Measurements from ENCODE around the gene SCAND1. TPM values are rescaled to one million over a fixed set of nuclear protein-coding genes. Genes with fewer than 3 reads are reported as not detected.
"Not testable (repeated sequence)": the region's sequence is repeated elsewhere in the genome, so short reads cannot be mapped to it uniquely, and the experiment has no call there.

SCAND1 gene
- total RNA-seq, 1 donor from 2014 or later, result 88.7 TPM

DNA sequence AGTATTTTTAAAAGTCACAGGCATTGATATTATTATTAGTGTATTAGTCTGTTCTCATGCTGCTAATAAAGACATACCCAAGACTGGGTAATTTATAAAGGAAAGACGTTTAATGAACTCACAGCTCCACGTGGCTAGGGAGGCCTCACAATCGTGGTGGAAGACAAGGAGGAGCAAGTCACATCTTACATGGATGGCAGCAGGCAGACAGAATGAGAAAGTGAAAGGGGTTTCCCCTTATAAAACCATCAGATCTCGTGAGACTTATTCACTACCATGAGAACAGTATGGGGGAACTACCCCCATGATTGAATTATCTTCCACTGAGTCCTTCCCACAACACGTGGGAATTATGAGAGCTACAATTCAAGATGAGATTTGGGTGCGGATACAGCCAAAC, 5.0 kb upstream of the SCAND1 start:
- not testable (repeated sequence) for DNase-seq (ENCODE audit: low read depth in 2 of 2)

DNA sequence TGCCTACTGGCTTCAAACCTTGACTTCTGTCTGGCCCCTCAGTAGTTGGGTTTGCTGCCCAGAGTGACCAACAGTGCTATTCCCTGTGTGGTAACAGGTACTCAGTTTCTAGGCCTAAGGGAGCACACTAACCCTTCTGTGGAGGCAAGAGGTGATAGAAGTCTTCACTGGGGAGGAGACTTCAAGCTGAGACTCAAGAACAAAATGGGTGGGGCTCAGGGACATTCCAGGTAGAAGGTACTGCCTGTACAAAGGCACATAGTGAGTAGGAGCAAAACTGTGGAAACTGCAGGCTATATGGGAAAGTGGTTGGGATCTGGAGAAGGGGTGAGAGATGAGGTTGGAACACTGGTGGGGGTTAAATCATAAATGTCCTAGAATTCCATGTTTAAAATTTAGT, 2.3 kb upstream of the SCAND1 start:
- no peak for DNase-seq (ENCODE audit: low read depth in 2 of 2)

- peak; percentile 38 to 50 for DNase-seq (ENCODE audit: low read depth in 2 of 2)
These were observed 577 bp upstream of the SCAND1 start for GRCh38 chr20:35954907-35955251.

DNA sequence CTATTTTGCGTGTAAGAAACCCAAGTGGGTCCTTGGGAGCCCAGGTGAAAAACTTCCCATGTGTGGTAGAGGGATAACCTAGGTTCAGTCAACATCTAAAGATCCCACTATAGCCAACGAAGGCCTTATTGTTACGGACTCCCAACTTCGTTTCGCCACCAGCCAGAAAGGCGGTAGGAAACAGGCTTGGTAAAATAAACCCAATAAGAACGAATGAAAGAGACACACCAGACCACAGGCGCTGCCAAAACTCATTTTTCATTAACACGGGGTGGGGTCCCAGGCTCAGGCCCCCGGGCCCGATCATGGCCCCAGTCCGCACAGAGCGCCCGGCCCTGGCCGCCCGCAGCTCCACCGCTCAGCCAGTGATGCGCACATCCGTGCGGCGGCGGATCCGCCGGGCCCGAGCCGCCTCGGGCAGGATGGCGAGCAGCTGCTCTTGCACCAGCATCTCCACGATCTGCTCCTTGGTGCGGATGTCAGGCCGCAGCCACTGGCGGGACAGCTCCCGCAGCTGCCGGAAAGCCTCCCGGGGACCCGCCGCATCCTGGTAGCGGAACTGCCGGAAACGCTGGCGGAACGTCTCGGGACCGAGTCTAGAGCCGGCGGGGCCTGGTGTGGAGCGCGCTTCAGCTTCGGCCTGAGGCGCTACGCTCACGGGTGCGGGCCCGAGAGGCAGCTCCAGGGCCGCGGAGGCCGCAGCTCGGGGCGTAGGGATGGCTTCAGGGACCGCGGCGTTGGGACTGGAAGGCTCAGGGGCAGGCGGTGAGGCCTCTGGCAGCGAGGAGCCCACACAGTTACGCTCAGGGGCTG, 709 bp downstream of the SCAND1 start:
- DNase-seq (ENCODE audit: low read depth in 2 of 2), result peak; percentile 71 to 72

- DNase-seq (ENCODE audit: low read depth in 2 of 2), result peak; percentile 3 to 34
These were observed 1.6 kb downstream of the SCAND1 start for GRCh38 chr20:35952480-35953386.

- not testable (repeated sequence) for DNase-seq (ENCODE audit: low read depth in 2 of 2)
These were observed 2.2 kb downstream of the SCAND1 start for GRCh38 chr20:35952080-35952479.

GRCh38 chr20:35950093-35950492, 4.2 kb downstream of the SCAND1 start:
- DNase-seq (ENCODE audit: low read depth in 2 of 2), result no peak

DNA sequence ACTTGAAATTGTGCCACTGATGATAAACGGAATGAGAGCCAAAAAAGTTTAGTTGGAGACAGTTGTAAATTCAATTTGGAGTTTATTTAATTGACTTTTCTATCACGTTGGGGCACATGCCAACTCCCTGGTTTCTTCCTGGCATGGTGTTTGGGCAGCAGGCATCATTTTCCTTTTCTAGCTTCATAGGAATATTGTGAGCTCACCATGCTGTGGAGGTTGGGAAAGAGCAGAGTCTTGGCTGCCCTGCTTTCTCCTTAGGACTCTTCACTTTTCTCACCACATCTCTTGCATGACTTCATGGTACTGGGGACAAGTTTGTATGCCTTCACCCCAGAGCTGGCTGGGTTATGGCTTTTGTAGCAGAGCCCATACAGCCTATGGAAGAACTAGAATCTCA, 6.4 kb downstream of the SCAND1 start:
- no peak for DNase-seq (ENCODE audit: low read depth in 2 of 2)

- DNase-seq (ENCODE audit: low read depth in 2 of 2), result peak; percentile 24 to 37
These were observed 6.8 kb downstream of the SCAND1 start for GRCh38 chr20:35947489-35947888.

DNA sequence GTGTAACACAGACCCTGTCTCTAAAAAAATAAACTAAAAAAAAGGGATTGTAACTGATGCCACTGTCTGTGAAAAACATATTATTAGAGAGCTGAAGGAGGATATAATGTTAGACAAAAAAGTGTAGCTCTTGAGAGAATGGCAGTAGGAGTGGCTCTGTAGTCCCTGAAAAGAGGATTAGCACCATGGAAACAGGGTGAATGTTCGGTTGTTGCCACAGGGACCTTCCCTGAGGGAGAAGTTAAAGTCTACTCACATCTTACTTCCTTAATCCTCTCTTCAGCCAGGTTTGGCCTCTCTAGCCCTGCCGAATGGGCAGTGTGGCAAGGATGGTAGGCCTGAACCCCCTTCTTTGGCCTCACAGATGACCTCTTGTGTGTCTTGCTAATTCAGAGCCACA, 12.1 kb downstream of the SCAND1 start:
- DNase-seq (ENCODE audit: low read depth in 2 of 2), result no peak

- no peak for DNase-seq (ENCODE audit: low read depth in 2 of 2)
These were observed 12.7 kb downstream of the SCAND1 start for GRCh38 chr20:35941620-35942019.

- DNase-seq (ENCODE audit: low read depth in 2 of 2), result no peak
These were observed 15.0 kb downstream of the SCAND1 start for GRCh38 chr20:35939264-35939663.

- no peak for DNase-seq (ENCODE audit: low read depth in 2 of 2)
These were observed 20.3 kb downstream of the SCAND1 start for GRCh38 chr20:35934050-35934449.

DNA sequence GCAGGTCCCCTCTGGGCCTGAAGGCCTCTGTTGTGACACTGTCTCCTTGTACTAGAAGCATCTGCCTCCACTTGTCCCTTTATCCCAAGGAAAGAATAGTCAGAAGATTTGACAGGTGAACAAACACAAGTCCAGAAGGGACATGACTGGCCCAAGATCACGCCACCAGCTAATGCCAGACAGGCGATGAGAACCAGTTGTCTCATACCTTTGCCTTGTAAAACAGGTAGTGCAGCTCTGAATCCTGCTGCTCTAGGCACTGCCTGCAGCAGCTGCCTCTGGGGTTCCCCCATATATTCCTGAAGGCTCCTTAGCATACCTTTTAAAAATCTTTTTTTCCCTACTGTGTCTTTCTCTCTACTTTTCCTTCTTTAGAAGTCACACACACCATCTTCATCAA, 25.0 kb downstream of the SCAND1 start:
- DNase-seq (ENCODE audit: low read depth in 2 of 2), result no peak

- DNase-seq (ENCODE audit: low read depth in 2 of 2), result no peak
These were observed 33.8 kb downstream of the SCAND1 start for GRCh38 chr20:35920523-35920922.

DNA sequence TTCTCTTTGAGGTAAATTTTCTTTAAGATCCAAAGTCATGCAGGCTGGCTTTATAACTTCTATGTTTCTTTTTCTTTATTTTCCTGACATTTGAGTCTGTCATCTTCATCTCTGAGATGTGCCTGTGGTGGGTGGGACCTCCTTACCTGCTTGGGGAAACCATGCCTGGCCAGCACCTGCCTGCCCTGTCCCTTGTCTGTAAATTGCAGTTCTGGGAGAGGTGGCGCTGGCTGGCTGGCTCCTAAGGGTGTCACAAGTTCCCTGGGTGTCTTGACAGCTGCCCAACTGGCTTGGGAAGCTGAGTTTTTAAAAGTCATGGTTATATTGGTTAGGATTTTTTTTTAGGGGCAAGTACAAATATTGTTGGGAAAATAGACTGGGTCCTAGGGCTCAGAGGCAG, 36.3 kb downstream of the SCAND1 start:
- no peak for DNase-seq (ENCODE audit: low read depth in 2 of 2)

DNA sequence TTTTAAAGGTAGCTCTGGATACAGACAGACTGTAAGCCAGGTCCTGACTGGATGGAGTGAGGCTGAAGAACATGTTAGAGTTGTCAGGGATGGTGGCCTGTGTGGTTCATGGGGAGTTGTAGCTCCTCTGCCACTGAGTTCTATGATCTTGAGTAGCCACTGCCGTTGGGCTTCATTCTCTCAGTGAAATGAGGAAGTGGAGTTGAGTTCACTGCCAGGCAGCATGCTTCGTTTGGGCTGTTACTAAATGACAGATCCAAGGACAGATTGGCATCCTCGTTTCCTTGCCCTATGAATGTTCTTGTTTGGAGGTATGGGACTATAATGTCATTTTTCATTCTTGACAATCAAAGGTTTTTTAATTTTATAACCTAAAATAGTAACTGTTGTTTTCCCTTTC, 37.2 kb downstream of the SCAND1 start:
- DNase-seq (ENCODE audit: low read depth in 2 of 2), result no peak

DNA sequence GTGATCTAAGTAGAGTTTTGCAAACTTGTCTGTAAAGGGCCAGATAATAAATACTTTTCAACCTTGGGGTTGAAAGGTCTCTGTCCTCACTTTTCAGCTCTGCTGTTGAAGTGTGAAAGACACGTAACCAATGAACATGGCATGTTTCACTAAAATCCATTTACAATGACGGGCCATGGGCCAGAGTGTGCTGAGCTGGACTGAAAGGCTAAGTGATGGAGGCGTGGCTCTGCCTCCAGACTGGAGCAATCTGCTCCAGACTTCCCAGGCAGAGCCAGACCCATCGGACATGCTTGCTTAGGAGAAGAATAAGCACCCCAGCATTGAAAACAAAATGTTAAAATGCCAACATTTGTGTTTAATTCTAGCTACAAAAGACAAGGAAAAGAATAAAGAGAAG, 41.4 kb downstream of the SCAND1 start:
- no peak for DNase-seq (ENCODE audit: low read depth in 2 of 2)

DNA sequence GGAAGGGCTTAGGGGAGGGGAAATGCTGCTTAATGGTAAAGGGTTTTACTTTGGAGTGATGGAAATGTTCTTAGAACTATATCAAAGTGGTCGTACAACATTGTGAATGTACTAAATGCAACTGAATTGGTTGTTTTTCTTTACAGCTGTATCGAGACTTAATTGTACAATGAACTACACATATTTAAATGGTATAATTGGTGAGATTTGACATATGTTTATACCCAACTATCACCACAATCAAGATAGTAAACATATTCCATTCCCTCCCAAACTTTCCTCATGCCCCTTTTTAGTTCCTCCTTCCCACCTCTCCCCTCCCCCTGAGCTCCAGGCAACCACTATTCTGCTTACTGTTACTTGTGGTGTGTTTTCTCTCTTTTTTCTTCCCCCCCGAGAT, 44.0 kb downstream of the SCAND1 start:
- DNase-seq (ENCODE audit: low read depth in 2 of 2), result no peak

GRCh38 chr20:35909796-35910195, 44.5 kb downstream of the SCAND1 start:
- no peak for DNase-seq (ENCODE audit: low read depth in 2 of 2)

- DNase-seq (ENCODE audit: low read depth in 2 of 2), result no peak
These were observed 45.1 kb downstream of the SCAND1 start for GRCh38 chr20:35909176-35909575.

- DNase-seq (ENCODE audit: low read depth in 2 of 2), result no peak
These were observed 46.3 kb downstream of the SCAND1 start for GRCh38 chr20:35908007-35908406.

All from lung microvascular endothelial cell (primary cell).